Ammon's horn (tissue), 1 donor: ENCODE data around the gene TMEM272.
A peak's percentile ranks its signal among the peaks of the same experiment; 100 is the strongest.

Experiments used
- DNase-seq: peaks from one replicate; pipeline ENCODE4 v3.0.0-alpha.2; 2016; ENCODE audit warnings: low spot score

Gene TMEM272

DNA sequence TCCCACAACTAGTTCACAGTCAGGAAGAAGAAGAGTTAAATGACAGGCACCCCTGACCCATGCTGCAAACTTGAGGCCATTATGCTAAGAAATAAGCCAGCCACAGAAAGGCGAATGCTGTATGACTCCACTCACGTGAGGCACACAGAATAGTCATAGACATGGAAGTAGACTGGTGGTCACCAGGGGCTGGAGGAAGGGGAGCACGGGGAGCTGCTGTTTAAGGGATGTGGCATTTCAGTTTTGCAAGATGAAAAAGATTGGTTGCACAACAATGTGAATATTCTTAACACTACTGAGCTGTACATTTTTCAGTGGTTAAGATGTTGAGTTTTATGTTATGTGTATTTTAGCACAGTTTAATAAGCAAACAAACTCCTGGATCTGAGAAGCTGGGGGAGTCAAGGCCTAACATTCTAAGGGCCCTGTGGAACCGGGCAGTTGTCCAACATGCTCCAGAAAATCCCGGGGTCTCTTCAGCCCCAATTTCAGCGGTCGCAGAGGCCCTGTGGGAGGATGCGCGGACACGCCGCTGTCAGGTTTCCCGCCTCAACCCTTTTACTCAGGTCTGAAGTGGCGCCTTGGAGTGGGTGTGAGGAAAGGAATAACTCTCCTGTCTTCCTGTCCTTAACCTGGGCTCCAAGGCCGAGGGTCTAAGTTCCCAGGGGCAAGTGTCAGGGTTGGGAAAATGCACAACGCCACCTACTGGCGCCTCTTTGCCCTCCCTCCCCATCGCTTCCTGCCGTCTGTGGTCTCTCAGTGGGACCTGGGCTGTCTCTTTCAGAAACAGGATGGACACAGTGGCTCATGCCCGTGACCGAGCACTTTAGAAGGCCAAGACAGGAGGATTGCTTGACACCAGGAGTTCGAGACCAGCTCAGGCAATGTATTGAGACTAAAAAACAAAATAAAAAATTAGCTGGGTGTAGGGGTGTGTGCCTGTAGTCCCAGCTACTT lies 4.4 kb upstream of the TMEM272 start:
- DNase-seq = no peak

DNA sequence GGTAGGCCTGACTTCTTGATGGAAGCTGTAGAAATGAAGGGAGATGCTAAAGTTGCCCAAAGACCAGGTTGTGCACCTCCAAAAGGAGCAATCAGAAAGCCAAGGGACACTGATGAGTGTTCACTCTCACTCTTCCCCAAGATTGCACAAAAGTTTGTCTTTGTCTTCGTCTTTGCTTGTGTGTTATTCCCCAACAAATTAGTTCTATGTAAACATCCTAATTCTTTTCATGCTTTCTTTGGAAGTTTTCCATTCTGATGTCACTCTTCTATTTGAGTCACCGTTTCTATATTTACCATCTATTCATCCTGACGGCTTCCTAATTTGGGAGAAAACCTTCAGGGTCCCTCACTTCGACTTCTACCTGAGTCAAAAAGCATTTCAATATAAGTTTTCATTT lies 3.7 kb upstream of the TMEM272 start:
- DNase-seq = no peak

DNA sequence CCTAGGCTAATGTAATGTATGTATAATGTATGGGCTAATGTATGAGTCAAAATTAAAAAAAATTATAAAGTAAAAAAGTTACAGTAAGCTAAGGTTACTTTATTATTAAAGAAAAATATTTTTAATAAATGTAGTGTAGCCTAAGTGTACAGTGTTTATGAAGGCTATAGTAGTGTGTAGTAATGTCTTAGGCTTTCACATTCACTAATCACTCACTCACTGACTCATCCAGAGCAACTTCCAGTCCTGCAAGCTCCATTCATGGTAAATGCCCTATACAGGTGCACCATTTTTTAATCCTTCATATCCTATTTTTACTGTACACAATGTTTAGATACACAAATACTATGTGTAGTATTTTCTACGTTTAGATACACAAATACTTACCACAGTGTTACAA lies 1.8 kb upstream of the TMEM272 start:
- DNase-seq = no peak

DNA sequence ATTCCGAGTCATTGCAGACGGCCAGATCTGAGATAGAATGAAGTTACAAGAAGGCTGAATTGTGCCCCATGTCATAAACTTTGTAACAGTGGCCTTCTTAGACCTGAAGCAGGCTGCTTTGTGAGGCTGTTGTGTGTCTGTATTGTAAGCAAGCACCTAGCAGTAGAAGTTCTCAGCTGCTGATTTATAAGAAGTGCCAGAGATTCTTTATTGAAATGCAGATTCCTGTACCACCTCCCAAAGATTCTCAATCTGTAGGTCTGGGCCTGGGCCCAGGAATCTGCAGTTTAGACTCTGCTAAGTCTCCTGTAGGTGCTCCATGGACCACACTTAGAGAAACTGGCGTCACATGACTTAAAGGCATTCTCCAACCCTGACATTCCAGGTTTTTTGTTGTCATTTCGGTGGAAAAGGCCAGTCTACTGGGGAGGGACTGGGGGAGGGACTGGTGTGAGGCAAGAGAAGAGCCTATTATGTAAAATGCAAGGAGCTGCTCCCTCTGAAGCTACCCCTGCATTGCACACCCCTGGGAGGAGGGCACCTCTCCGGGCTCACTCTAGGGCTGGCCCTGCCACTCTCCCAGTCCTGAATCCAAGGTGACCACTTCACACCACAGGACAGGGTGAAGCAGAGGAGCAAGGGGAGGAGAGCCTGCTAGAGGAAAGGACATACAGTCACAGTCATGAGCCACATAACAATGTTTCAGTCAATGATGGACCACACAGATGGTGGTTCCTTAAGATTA lies 769 bp upstream of the TMEM272 start:
- DNase-seq = no peak

DNA sequence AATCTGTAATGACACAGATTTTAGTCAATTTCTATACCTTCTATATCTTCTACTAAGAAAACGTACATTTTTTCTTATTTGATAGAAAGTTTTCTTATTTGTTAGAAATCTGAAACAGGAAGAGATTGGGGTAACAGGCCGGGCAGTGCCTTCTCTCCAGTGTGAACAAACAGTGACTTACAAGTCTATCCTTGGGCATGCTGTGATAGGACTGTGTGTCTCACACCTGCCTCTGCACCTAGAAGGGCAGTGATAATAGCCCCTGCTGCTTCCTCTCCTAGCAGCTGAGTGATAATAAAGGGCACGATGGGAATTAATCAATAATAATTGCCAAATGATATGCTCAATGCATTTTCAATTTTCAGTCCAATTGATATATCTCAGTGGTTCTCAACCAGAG lies 1.4 kb downstream of the TMEM272 start:
- DNase-seq = no peak

DNA sequence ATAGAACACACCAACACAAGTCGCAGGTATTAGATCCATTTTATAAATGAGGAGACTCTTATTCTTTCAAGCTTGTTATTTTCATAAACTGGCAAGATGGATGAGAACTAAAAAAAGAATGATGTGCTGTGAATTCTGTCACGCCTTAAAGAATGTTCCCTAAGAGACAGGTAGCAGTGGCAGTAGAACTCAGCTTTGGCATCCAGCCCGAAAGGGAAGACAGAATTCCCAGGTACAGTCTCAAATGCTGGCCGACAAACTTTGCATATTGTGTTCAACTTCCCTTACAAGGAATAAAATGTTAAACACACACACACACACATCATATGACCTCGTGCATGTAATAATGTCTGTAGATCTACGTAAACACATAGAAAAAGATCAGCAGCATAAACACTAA lies 3.2 kb downstream of the TMEM272 start:
- no peak for DNase-seq

DNA sequence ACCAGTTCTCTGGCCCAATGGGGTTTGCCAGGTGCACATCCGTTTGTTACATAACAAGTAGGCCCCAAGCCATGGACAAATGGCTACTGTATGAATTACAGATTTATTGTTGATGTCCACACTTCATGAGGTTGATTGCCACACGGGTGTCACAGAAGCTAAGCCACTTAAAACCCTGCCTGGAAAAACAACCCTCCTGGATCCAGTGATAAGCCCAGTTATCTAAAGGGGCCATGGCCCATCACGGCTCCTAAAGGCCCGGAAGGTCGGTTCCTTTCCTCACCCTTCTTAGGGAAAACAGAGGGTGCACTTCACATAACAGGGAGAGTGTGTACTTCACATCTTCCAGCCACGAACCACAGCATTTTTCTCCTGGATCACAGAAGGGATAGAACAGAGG lies 4.1 kb downstream of the TMEM272 start:
- DNase-seq = no peak

DNA sequence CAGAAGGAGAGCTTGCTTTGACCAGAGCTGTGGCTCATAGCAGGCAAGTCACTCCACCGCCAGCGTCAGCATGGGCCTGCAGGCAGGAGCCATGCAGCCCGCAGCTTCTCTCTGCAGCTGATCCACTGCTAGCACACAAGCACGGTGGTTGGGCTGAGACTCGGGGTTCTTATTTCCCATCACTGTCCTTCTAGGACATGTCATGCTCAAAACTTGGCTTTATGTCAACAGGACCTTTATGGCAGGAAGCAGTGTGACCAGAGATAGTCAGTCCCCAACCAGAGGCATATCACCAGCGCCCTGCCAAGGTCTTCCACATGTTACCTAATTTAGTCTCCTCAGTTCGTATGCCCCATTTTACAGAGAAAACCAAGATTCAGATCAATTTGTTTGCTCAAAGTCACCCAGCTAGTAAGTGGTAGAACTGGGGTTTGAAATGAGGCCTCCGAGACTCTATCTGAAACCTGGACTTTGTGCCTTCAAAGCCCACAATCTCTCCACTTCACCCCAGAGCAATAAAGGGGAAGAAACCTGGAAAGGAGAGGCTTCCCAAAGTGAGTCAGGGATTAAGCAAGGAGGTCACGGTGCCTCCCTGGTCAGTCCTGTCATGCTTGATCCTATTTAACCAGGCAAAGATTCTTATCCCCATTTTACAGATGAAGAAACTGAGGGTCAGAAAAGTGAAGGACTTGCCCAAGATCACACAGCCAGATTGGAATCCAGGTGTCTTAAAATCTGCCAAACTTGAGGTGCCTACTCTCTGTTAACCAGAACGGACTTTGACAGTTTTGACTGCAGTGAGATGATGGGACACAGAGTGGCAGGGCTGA lies 5.1 kb downstream of the TMEM272 start:
- DNase-seq = no peak

DNA sequence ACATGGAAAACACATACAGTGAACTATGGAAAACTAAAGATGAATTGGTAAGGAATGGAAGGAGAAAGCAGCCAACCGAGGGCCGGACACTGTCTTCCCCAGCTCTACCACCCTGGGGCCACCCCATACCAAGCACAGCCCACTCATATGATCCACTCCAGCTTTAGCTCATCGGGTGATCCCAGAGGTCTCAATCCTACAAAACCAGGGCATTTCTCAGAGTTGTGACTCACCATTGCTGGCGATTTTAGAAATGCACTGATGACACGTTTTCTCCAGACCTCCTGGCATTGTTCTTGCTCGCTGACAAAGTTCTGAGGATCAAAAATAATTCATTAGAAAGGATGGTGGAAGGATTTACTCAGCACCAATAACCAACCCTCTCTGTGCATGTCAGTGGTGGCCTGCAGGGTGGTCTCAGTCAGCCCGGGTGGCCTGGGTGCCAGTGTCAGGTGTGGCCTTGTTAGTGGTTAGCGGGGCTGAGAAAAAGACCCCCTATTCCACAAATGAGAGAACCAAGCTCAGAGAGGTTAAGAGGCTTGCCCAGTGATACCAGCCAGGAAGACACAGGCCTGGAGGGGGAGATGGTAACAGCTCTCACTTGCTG lies 6.6 kb downstream of the TMEM272 start:
- no peak for DNase-seq

DNA sequence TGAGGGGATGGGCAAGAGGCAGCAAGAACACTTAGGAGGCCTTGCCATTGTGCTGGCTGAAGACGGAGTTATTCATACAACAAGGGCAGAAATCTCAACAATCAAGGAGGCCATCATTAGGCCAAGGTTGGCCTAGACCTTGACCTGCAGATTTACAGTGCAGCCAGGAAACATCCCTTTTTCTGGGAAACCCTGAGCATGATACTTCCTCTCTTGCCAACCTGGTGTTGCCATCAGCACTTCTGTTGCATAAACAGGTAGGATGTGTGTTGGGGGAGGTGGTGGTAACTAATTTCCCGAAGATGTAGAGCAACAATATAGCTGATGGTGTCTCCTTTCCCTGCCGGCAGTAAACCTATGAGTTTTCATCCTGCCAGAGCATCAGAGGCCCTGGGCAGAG lies 8.0 kb downstream of the TMEM272 start:
- no peak for DNase-seq

DNA sequence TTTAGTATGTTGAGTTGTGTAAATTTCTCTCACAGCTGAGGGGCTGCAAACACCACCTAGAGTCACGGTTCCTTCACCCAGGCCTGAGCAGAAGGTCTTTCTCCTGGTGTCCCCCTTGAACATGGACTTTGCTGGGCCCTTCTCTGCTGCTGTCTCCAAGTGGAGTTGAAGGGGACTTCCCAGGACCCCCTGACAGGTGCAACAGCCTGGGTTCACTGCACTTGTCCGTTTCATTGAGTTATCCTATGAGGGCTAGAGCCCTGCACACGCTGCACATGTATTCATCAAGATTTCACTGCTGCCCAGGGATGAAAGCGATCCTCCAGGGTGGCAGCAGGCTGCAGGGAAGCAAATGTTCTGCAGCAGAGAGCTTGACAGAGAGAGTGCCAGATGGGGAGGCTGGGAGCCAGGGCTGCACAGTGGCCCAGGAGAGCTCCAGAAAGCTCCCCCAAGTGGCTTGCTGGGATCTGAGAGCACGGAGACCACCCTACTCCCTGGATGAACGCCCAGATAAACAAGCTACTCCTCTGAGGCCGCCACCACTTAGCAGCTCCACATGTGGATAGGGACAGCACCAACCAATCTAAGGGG lies 10.3 kb downstream of the TMEM272 start:
- DNase-seq = peak; percentile 77

DNA sequence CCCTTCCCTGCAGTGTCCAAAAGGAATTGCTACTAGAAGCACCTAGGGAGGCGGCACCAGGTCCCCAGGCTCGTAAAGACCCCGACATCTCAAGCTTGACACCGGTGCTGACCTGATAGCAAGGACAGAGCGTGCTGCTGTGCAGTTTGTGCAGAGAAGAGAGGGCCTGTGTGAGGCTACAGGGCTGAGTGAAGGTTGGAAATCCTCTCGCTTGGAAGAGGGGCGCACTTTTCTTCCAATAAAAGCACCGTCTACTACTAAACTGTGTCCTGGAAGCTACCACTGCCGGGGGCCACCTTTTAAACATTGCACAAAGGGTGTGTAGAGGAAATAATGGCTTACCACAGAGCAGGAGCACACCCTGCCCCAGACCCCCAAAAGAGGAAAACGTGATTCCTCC lies 11.0 kb downstream of the TMEM272 start:
- DNase-seq = no peak

DNA sequence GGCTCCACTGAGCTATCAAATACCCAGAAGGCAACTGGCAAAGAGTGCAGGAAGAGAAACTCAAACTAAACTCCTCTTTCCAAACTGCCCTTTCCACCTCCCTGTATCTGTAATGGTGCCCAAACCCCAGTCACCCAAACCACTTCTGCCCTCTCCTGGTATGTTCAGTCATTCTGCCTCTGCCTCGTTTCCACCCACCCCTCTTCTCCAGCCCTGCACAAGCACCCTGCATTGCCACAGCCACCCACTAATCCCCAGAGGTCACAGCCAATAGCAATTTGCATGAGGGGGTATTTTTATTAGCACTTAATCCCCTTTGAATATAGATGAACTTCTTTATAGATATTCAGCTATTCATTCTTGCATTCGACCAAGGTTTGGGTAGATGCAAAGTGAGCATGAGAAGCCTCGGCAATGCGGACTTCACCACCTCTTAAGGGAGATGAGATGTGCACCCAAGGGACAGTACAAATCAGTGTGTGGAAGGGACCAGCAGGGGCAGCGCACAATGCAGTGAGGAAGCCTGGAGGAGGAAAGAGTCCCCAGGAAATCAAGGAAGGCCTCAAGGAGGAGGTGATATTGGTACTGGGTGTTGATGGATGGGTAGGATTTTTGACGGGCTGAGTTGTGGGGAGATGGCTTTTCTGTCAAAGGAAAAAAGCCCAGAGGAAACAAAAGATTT lies 12.4 kb downstream of the TMEM272 start:
- peak; percentile 56 for DNase-seq

DNA sequence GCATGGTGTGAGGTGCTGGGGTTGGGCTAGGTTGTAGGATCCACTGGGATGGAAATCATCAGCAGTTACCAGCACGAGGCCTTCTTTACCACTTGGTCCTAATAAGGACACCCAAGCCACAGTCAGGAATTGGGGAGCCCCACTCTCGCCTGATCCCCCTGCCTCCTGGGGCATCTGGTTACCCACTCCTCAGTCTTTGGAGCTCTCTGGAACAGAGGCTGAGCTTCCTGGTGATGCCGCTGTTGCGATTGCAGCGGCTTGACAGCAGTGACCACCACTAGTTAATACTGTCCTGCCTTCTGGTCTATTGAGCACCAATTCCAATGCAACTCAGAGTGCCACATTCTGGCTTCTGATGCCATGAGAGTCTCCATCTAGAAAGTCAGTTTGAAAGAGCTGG lies 13.5 kb downstream of the TMEM272 start:
- no peak for DNase-seq

DNA sequence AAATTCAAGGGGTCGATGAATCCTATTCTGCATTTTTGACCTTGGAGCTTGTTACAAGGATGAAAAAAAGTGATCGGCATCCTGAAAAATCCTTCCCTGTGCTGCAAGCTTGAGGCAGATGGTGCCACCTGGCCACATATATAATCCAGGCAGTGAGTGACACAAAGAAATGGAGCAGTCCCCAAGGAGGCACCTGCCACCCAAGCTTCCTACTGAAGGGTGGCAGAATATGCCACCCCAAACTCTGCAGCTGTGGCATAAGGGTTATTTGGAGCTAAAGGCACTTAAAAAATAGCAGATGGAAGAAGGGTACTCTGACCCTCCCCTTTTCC lies 15.4 kb downstream of the TMEM272 start:
- DNase-seq = no peak

DNA sequence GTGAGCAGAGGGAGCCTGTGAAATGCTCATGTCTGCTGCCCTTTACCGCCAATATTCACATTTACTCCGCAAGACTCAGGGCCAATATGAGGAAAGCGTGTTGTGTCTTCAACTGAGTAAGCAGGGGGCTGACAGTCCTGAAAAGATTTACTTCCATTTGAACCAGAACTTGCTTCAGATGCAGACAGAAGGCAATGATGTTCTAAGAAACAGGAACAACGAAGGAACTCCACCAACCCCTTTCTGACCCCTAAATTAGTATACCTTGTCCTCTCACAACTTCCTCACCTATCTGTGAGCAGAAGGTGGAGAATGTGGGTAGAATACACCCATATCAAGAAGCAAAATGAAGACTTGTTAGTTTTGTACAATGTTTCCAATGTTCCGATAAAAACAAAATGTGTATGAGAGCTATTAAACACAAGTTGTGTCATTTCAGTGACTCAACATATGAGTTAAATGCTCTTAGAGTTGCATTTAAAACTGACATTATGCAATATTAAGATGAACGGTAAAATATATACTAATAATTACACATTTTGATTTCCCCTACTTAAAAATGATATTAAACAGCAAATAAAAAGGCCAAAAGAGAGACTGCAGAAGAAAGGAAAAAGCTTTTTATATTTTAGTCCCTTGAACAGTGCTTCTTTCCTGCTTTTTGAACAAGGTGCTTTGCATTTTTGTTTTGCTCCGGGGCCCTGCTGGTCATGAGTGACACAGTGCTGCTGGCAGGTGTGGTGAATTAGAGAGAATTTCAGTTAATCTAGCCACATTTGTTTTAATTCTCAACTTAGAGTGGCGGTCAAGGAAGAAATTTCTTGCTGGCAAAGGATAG lies 16.0 kb downstream of the TMEM272 start:
- no peak for DNase-seq

DNA sequence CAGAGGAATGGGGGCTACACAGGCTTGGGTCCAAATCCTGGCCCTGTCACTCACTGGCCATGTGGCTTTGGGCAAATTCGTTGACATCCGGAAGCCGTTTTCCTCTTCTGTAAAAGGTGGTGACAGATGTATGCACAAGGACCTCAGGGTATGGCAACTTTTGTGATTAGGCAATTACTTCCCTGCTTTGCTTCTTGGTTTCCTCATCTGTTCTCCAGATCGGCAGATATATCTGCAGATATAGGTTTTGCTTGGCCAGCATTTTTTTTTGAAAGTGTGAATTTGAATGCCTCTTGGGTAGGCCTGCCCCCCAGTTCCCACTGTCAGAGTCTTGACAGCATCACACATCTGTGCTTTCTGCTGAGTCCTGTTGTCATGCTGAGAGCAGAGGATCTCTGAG lies 17.7 kb downstream of the TMEM272 start:
- no peak for DNase-seq

DNA sequence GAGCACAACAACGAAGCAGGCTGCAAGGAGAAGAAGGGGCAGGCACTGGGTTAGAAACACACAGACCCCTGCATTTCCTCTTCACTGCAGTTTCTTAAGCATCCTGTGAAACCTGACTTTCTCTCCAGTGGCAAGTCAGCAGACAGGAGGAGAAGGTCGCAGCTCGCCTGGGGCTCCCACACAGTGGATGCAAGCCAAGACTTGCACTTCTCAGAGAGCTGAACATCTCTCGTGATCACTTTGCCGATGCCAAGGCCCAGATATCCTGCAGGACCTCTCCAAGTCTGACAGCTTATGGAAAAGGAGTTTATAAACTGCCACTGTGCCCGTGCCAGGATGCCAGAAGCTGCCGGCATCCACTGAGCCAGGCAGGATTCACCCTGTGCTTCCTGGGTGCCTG lies 18.4 kb downstream of the TMEM272 start:
- DNase-seq = no peak

DNA sequence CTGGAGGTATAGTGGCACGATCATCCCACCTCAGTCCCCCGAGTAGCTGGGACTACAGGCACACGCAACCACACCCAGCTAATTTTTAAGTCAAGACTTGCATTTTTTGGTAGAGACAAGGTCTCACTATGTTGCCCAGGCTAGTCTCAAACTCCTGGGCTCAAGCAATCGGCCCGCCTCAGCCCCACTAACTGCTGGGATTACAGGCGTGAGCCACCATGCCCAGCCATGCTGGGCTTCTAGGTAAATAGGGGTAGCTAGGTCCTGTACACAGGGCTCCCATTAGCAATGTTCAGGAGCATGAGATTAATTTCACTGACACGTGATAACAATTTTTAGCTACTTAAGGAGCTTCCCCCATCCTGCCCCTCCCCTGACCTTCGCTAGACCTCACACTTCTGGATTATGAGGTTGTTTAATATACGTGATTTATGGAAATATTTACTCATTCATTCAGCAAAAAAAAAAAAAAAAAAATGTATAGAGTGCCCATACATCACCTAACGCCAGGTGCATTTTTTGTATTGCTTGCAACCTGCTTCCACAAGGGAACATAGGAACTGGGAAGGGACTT lies 19.2 kb downstream of the TMEM272 start:
- DNase-seq = no peak

DNA sequence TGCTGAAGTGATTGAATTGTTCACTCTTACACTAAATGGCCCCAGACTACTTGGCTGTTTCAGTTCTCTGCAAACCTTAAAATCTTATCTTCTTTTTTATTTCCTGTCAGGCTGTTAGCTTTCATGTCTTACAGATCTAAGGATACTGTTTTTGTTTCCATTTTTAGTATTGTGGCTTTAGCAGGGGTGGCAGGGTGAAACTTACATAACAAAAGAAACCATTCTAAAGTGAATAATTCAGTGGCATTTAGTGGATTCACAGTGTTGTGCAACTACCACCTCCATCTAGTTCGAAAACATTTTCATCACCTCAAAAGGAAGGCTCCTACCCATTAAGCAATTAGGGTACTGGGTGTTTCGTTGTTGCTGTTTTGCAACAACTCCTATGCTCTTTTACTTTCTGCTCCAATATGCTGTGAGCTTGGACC lies 19.8 kb downstream of the TMEM272 start:
- no peak for DNase-seq
